Activated CD4-positive, alpha-beta T cell treated with anti-CD3 and anti-CD28 coated beads, Interleukin-2, amount 10 ng/mL, durations not matched to agents 24 days and 14 days (primary cell): ENCODE results near the gene CCDC78. TPM values are rescaled to one million over a fixed set of nuclear protein-coding genes. Genes with fewer than 3 reads are reported as not detected.

Experiments
- DNase-seq: peaks from one replicate; pipeline ENCODE4 v3.0.0; 2022
- H3K27ac Mint-ChIP-seq: one replicate; pipeline ENCODE4 v1.8.0; 2022; ENCODE audit warnings: mild to moderate bottlenecking, mixed read lengths
- H3K27me3 Mint-ChIP-seq: one replicate; pipeline ENCODE4 v1.8.0; 2022; ENCODE audit warnings: mixed read lengths
- H3K36me3 Mint-ChIP-seq: one replicate; pipeline ENCODE4 v1.8.0; 2022; ENCODE audit warnings: low read depth, mild to moderate bottlenecking, mixed read lengths
- H3K4me1 Mint-ChIP-seq: one replicate; pipeline ENCODE4 v1.8.0; 2021; ENCODE audit warnings: mixed read lengths
- H3K4me3 Mint-ChIP-seq: one replicate; pipeline ENCODE4 v1.8.0; 2022; ENCODE audit warnings: mild to moderate bottlenecking, moderate library complexity, mixed read lengths
- H3K9me3 Mint-ChIP-seq: one replicate; pipeline ENCODE4 v1.8.0; 2021; ENCODE audit warnings: mixed read lengths
- intact Hi-C: fragments of 100-400 bp; cut with micrococcal nuclease; formaldehyde crosslinking; loops from one replicate; pipeline ENCODE4 v1.15.1; 2023
- total RNA-seq: library from RNA; stranded (reverse); gene quantifications from 2 replicates; pipeline ENCODE4 v1.2.3, GENCODE V29; 2022

The CCDC78 gene
- total RNA-seq, 1 donor from 2014 or later = 6.9 TPM

GRCh38 chr16:684961-685696 is 41.1 kb downstream of the CCDC78 start:
- peaks cover 27% of the 10 kb centered on the region for H3K36me3 Mint-ChIP-seq
- no peak overlapping the region for H3K27ac Mint-ChIP-seq
- H3K27me3 Mint-ChIP-seq = no peaks in the 10 kb centered on the region
- H3K9me3 Mint-ChIP-seq = no peaks in the 10 kb centered on the region
- intact Hi-C loops = loop anchor here (2.0 to 5.0 kb wide), 3 partner anchors 36 to 48 kb away; partner anchors contain the start of genes CCDC78, HAGHL, METTL26 and WDR90
- H3K4me3 Mint-ChIP-seq = no peak overlapping the region
- H3K4me1 Mint-ChIP-seq = peaks cover 13% of the 10 kb centered on the region
- no peak for DNase-seq

DNA sequence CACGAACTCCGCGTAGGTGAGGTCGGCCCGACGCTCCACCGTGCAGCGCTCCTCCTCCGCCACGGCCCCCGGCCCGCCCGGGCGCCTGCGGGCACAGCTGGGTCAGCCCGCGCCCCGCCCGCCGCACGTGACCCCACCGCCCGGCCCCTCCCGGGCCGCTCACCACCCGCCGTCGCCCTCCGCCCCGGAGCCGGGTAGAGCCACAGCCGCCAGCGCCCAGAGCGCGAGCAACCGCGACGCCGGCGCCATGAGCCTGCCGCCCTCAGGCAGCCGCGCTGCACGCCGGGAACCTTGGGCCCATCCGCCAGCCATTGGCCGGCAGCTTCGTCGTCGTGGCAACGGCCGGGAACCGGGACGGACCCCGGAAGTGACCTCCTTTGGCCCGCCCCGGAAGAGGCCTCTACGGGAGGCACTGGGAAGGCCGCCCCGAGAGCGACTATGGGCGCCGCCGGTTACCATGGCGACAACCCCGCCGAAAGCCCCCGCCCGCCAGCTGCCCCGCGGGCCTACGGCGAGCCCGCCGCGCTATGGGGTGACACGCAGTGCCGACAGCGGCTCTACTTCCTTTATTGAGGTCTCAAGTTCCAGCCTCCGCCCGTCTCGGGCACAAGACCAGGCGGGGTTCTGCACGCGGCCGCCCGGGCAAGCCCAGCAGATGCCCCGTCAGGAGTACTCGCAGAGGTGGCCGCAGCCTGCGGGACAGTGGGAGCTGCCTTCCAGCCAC is 42.0 kb downstream of the CCDC78 start, which contains the start of gene JMJD8:
TSS of gene JMJD8 (minus strand) at position 264 of the 724 bp plus-strand sequence. CDS start at position 249, 15 bp downstream.
- H3K4me1 Mint-ChIP-seq = peaks cover 12% of the 10 kb centered on the region
- peak; percentile 99 for DNase-seq
- intact Hi-C loops = loop anchor here (2.0 to 5.0 kb wide), 3 partner anchors 35 to 47 kb away; partner anchors contain the start of genes CCDC78, HAGHL, METTL26 and WDR90
- H3K27me3 Mint-ChIP-seq = no peaks in the 10 kb centered on the region
- H3K36me3 Mint-ChIP-seq = peaks cover 27% of the 10 kb centered on the region
- no peaks in the 10 kb centered on the region for H3K9me3 Mint-ChIP-seq
- H3K27ac Mint-ChIP-seq = peak within 1 kb of the TSS; percentile 82
- peak within 1 kb of the TSS; percentile 87 for H3K4me3 Mint-ChIP-seq

DNA sequence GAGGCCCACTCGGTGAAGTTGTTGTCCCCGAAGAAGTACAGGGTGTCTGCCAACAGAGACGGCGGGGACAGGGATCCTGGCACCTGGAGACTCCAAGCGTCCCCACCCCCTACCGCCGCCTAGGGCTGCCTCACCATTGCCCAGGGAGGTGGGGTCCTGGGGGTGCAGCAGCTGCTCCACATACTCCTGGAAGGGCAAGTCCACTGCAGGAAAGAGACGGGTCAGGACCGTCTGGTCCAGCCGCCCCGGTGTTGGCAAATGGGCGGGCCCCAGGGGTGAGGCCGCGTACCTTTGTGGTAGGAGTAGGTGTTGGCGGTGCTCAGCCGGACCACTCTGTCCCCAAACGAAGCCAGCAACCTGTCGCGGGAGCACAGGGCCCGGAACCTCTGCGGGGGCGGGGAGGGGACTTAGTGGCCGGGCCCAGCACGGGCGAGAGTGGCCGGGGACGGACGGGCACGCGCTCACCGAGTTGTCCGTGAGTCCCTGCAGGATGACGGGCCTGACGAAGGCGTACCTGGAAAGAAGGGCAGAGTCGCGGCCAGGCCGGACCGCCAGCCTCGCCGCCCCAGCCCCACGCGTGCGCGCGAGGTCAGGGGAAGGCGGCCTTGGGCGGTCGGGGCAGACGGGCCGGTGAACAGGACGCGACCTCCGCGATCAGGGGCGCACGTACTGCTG is 42.7 kb downstream of the CCDC78 start:
- Mint-ChIP-seq H3K36me3 (peaks cover 27% of the 10 kb centered on the region), H3K9me3 (no peaks in the 10 kb centered on the region), H3K4me3 (peak overlapping the region; percentile 87), H3K27ac (peak overlapping the region; percentile 72), H3K27me3 (no peaks in the 10 kb centered on the region), H3K4me1 (peaks cover 14% of the 10 kb centered on the region)
- no peak for DNase-seq
- intact Hi-C loops = loop anchor here (2.0 to 5.0 kb wide), 3 partner anchors 35 to 47 kb away; partner anchors contain the start of genes CCDC78, HAGHL, METTL26 and WDR90

- H3K4me3 Mint-ChIP-seq = peak overlapping the region; percentile 87
- H3K4me1 Mint-ChIP-seq = peaks cover 14% of the 10 kb centered on the region
- no peak for DNase-seq
- no peaks in the 10 kb centered on the region for H3K9me3 Mint-ChIP-seq
- peaks cover 27% of the 10 kb centered on the region for H3K36me3 Mint-ChIP-seq
- intact Hi-C loops = loop anchor here (5.0 kb wide), 1 partner anchor 45 kb away; the partner anchor contains the start of genes CCDC78 and HAGHL
- peak overlapping the region; percentile 72 for H3K27ac Mint-ChIP-seq
- H3K27me3 Mint-ChIP-seq = no peaks in the 10 kb centered on the region
Measured at GRCh38 chr16:682493-683395, 43.5 kb downstream of the CCDC78 start.

DNA sequence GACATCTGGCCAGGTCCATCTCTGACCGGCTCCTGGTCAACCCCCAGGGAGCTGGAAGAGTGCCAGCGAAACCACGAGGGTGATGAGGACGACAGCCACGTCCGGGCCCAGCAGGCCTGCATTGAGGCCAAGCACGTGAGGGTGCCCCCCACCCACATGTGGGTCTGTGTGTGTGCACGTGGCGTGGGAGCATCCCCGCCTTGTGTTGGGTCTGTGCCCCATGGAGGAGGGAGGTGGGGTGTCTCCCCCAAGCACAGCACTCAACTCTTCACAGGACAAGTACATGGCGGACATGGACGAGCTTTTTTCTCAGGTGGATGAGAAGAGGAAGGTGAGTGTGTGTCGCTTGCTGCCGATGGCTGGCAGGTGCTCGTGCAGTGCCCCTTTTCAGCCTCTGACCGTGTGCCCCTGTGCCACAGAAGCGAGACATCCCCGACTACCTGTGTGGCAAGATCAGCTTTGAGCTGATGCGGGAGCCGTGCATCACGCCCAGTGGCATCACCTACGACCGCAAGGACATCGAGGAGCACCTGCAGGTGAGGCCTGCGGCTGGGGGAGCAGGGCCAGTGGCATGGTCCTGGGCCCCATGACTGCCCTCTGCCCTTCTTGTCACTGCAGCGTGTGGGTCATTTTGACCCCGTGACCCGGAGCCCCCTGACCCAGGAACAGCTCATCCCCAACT is 44.4 kb downstream of the CCDC78 start:
- DNase-seq = no peak
- H3K27me3 Mint-ChIP-seq = no peaks in the 10 kb centered on the region

GRCh38 chr16:680967-681745 is 45.1 kb downstream of the CCDC78 start:
- Mint-ChIP-seq H3K36me3 (peaks cover 24% of the 10 kb centered on the region), H3K9me3 (no peaks in the 10 kb centered on the region), H3K27me3 (no peaks in the 10 kb centered on the region), H3K27ac (peak overlapping the region; percentile 56), H3K4me1 (peaks cover 14% of the 10 kb centered on the region), H3K4me3 (peak overlapping the region; percentile 87)
- intact Hi-C loops = loop anchor here (5.0 kb wide), 1 partner anchor 46 kb away; the partner anchor contains the start of genes CCDC78 and HAGHL
- DNase-seq = peak; percentile 74

More for the DNA sequence above, 44.4 kb downstream of the CCDC78 start:
- Mint-ChIP-seq H3K27ac (peak overlapping the region; percentile 56), H3K4me1 (peaks cover 14% of the 10 kb centered on the region), H3K36me3 (peaks cover 27% of the 10 kb centered on the region), H3K9me3 (no peaks in the 10 kb centered on the region), H3K4me3 (peak overlapping the region; percentile 87)
- intact Hi-C loops = loop anchor here (5.0 kb wide), 1 partner anchor 45 kb away; the partner anchor contains the start of genes CCDC78 and HAGHL

DNA sequence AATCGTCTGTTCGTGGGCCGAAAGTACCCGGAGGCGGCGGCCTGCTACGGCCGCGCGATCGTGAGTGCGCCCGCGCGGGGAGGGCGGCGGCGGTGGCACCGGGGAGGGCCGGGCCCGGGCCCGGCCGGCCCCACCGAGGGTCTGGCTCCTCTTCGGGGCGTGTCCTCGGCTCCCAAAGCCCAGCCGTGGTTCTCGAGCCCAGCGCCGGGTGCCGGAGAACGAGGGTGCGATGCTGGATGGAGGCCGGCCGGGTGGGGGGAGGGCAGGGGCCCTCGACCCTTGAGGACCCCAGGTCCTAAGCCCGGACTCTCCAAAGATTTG is 45.7 kb downstream of the CCDC78 start:
- no peaks in the 10 kb centered on the region for H3K27me3 Mint-ChIP-seq
- H3K27ac Mint-ChIP-seq = no peak overlapping the region
- peaks cover 20% of the 10 kb centered on the region for H3K36me3 Mint-ChIP-seq
- DNase-seq = no peak
- H3K9me3 Mint-ChIP-seq = no peaks in the 10 kb centered on the region
- H3K4me3 Mint-ChIP-seq = peak overlapping the region; percentile 87
- H3K4me1 Mint-ChIP-seq = peaks cover 14% of the 10 kb centered on the region
- intact Hi-C loops = loop anchor here (5.0 kb wide), 1 partner anchor 47 kb away; the partner anchor contains the start of genes CCDC78 and HAGHL

GRCh38 chr16:679814-680624 is 46.2 kb downstream of the CCDC78 start, which contains the start of gene STUB1:
Gene STUB1, plus strand, starts transcription at chr16:680410. Its CDS starts 116 bp downstream, at chr16:680526.
- H3K4me3 Mint-ChIP-seq = peak within 1 kb of the TSS; percentile 87
- H3K9me3 Mint-ChIP-seq = no peaks in the 10 kb centered on the region
- DNase-seq = peak; percentile 96
- intact Hi-C loops = loop anchor here (1.0 to 5.0 kb wide), 2 partner anchors 12 to 47 kb away; partner anchors contain the start of genes CCDC78, HAGHL and RHOT2
- peaks cover 3% of the 10 kb centered on the region for H3K27me3 Mint-ChIP-seq
- peak within 1 kb of the TSS; percentile 84 for H3K27ac Mint-ChIP-seq
- H3K4me1 Mint-ChIP-seq = peaks cover 16% of the 10 kb centered on the region
- H3K36me3 Mint-ChIP-seq = peaks cover 22% of the 10 kb centered on the region

GRCh38 chr16:678858-679813 is 47.1 kb downstream of the CCDC78 start:
- Mint-ChIP-seq H3K4me1 (peaks cover 16% of the 10 kb centered on the region), H3K27ac (peak overlapping the region; percentile 75), H3K36me3 (peaks cover 22% of the 10 kb centered on the region), H3K4me3 (peak overlapping the region; percentile 83), H3K27me3 (peaks cover 5% of the 10 kb centered on the region), H3K9me3 (no peaks in the 10 kb centered on the region)
- DNase-seq = peak; percentile 87
- intact Hi-C loops = loop anchor here (1.0 kb wide), 1 partner anchor 11 kb away; the partner anchor contains the start of gene RHOT2

GRCh38 chr16:678209-678857 is 47.9 kb downstream of the CCDC78 start:
- Mint-ChIP-seq H3K9me3 (no peaks in the 10 kb centered on the region), H3K27me3 (peaks cover 5% of the 10 kb centered on the region), H3K4me1 (peaks cover 16% of the 10 kb centered on the region)

More at GRCh38 chr16:678209-678857, 47.9 kb downstream of the CCDC78 start:
- no peak overlapping the region for H3K27ac Mint-ChIP-seq
- DNase-seq = no peak
- H3K36me3 Mint-ChIP-seq = peaks cover 25% of the 10 kb centered on the region
- H3K4me3 Mint-ChIP-seq = no peak overlapping the region
- intact Hi-C loops = no loop called here
